Testis (tissue), 5 donors: ENCODE data around the gene AAR2. TPM values are rescaled to one million over a fixed set of nuclear protein-coding genes. Genes with fewer than 3 reads are reported as not detected.

Experiments used
- DNase-seq: peaks from one replicate; pipeline ENCODE4 v3.0.0-alpha.2; 2019
- H3K27ac ChIP-seq, 2 donors: fragments of 200-600 bp; sonication (generic); one replicate each; pipeline ENCODE4 v1.5.1; 2019
- H3K27me3 ChIP-seq: fragments of 200-600 bp; sonication (generic); one replicate; pipeline ENCODE4 v1.5.1; 2019
- H3K36me3 ChIP-seq: fragments of 200-600 bp; sonication (generic); one replicate; pipeline ENCODE4 v1.5.1; 2017; ENCODE audit warnings: low read depth; ENCODE audit errors: missing control alignments
- H3K4me1 ChIP-seq: fragments of 200-600 bp; sonication (generic); one replicate; pipeline ENCODE4 v1.5.1; 2019
- H3K4me3 ChIP-seq, 2 donors: fragments of 200-600 bp; sonication (generic); one replicate each; pipeline ENCODE4 v1.5.1; 2017 to 2019
- H3K9me3 ChIP-seq: fragments of 200-600 bp; sonication (generic); one replicate; pipeline ENCODE4 v1.5.1; 2017
- POLR2A ChIP-seq: fragments of 450-650 bp; IDR thresholded peaks from one replicate; pipeline ENCODE4 v1.6.1; 2017; ENCODE audit warnings: antibody characterized with exemption, mild to moderate bottlenecking, moderate library complexity
- WGBS, 2 donors: methylation state at CpG; one replicate each; pipeline ENCODE4 v1.1.5; 2018; 5-methylcytosine and 5-hydroxymethylcytosine counted together
- intact Hi-C: fragments of 100-400 bp; cut with DNase I; formaldehyde crosslinking; loops from one replicate; pipeline ENCODE4 v1.15.1; 2023; ENCODE audit warnings: low total_unique reads
- long read RNA-seq, 2 donors: transcript quantifications; one replicate each; lab custom pipeline, GENCODE V29; 2026
- polyA plus RNA-seq: library from polyadenylated mRNA; stranded (reverse); fragments of 350-450 nt; fragmentation: Illumina TruSeq; extraction: RNeasy Lipid Tissue Mini Kit (QIAGEN cat#74804); gene quantifications from one replicate; pipeline ENCODE4 v1.2.3, GENCODE V29; 2014; ENCODE audit warnings: low read depth, low replicate concordance; ENCODE audit not compliant: insufficient read depth
- total RNA-seq, 2 donors: library from RNA; depleted of rRNA; stranded (reverse); fragments of >200 nt; gene quantifications; one replicate each; pipeline ENCODE4 v1.2.3, GENCODE V29; 2016
- TF ChIP-seq, protein P1 (sequence below), 3 experiments: fragments of 450-650 bp in 2 of 3; fragments of 200-600 bp in 1 of 3; sonication (generic) in 1 of 3; IDR thresholded peaks; one replicate each; pipeline ENCODE4 v1.5.1; 2016 to 2019; ENCODE audit warnings: antibody characterized with exemption in 3 of 3, mild to moderate bottlenecking in 2 of 3, moderate library complexity in 1 of 3

The AAR2 gene, protein sequence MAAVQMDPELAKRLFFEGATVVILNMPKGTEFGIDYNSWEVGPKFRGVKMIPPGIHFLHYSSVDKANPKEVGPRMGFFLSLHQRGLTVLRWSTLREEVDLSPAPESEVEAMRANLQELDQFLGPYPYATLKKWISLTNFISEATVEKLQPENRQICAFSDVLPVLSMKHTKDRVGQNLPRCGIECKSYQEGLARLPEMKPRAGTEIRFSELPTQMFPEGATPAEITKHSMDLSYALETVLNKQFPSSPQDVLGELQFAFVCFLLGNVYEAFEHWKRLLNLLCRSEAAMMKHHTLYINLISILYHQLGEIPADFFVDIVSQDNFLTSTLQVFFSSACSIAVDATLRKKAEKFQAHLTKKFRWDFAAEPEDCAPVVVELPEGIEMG
- total RNA-seq (10 to 100 TPM; 38.7 TPM), polyA plus RNA-seq (47.0 TPM)
- long read RNA-seq, donor 1, transcript AAR2-201 (4 exons, 2,430 nt): major isoform, 18 of 30 reads
- long read RNA-seq, donor 1, partial matches to known transcripts: 11 of 30 reads
- long read RNA-seq, donor 1, other reads (novel, unspliced or antisense): 0 of 30 reads
- long read RNA-seq, donor 2, transcript AAR2-201 (4 exons, 2,430 nt): major isoform, 15 of 15 reads
- long read RNA-seq, donor 2, partial matches to known transcripts: 0 of 15 reads
- long read RNA-seq, donor 2, other reads (novel, unspliced or antisense): 0 of 15 reads

DNA sequence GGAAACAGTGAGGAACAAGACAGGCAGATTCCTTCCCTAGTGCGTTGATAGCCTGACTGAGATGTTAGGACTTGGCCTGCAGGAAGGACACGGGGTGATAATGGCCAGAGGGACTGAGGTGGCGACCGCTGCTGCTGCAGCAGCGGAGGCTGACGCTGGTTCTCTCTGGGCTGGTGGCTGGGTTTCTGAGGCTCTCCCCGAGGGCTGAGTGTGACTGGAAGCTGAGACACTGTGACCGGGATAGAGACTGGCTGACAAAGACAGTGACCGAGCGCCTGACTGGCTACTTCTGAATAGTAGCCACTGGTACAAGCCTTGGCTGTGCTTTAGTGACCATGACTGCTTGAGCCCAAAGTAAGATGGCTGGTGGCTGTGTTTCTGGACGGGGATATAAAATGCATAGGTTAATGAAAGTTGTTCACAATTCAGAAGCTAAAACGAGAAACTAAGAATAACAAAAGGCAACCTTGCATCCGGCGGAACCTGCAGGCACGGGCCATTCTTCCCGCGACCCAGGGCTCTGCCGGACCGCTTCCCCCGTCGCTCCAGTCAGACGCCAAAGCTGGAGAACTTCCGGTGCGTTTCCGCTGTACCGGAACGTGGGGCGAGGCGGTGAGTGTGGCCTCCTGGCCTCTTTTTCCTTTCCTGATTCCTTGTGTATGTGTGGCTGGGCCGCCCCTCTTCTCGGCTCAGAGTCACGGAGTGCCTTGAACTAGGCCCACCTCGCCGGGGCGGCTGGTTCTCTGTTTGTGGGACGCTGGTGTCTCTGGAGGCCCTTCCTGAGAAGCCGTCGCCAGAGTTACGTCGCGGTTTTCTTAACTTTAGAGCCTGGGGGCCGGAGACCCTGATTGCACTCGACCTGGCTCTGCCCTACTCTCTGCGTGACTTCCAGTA is at the start of gene AAR2:
AAR2 (plus strand) TSS at position 587 of the 894 bp plus-strand sequence. CDS start 3,391 bp downstream, outside the sequence.
- no peak for TF ChIP-seq POLR2A
- TF ChIP-seq, protein P1, sequence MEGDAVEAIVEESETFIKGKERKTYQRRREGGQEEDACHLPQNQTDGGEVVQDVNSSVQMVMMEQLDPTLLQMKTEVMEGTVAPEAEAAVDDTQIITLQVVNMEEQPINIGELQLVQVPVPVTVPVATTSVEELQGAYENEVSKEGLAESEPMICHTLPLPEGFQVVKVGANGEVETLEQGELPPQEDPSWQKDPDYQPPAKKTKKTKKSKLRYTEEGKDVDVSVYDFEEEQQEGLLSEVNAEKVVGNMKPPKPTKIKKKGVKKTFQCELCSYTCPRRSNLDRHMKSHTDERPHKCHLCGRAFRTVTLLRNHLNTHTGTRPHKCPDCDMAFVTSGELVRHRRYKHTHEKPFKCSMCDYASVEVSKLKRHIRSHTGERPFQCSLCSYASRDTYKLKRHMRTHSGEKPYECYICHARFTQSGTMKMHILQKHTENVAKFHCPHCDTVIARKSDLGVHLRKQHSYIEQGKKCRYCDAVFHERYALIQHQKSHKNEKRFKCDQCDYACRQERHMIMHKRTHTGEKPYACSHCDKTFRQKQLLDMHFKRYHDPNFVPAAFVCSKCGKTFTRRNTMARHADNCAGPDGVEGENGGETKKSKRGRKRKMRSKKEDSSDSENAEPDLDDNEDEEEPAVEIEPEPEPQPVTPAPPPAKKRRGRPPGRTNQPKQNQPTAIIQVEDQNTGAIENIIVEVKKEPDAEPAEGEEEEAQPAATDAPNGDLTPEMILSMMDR (IDR thresholded peaks at IDR 0.05): no peak
- H3K4me3 ChIP-seq: peak within 1 kb of the TSS; percentile 80 to 89
- intact Hi-C loops: no loop called here
- DNase-seq: peak; percentile 82
- H3K27ac ChIP-seq: peak within 1 kb of the TSS; percentile 8 to 79
- 5 to 11% methylated on average over 31 to 44 of the region's 44 CpGs for WGBS, 2 donors
- H3K27me3 ChIP-seq: no peaks in the 10 kb centered on the region
- peaks cover 15% of the 10 kb centered on the region for H3K4me1 ChIP-seq
- H3K36me3 ChIP-seq: no peaks in the 10 kb centered on the region
- H3K9me3 ChIP-seq: no peaks in the 10 kb centered on the region

DNA sequence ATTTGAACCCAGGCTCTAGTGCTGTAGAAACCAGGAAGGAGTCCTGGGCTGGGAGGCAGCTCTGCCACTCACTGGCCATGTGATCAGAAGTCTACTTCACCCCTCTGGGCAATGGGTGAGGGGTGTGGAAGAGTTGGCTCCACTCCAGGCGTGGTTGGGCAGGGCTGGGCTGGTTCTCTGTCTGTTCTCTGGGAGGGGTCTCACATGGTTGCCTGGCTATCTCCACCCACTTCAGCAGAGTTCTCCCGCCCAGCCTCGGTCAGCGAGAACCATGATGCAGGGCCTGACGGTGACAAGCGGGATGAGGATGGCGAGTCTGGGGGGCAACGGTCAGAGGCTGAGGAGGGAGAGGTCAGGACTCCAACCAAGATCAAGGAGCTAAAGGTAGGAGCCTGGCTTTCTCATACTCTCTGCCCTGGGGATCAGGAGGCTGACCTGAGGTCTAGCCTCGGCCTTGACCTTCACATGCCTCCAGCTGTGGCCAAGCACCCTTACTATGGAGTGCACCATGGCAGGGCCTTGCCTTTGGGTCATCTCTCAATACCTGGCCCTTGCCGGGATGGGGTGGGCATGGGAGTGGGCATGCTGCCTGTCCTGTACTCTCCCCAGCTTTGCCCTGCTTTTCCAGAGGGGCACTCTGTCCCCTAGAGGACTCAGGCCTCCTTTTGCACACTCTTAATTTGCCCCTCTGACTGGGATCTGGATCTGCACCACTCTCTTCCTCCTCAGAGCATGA is 42.1 kb upstream of the AAR2 start:
- H3K27me3 ChIP-seq: no peaks in the 10 kb centered on the region
- no peak for TF ChIP-seq POLR2A
- TF ChIP-seq, protein P1 (IDR thresholded peaks at IDR 0.05): no peak
- DNase-seq: no peak
- no peak overlapping the region for H3K4me3 ChIP-seq
- peaks cover 5% of the 10 kb centered on the region for H3K4me1 ChIP-seq
- H3K27ac ChIP-seq: no peak overlapping the region
- no peaks in the 10 kb centered on the region for H3K36me3 ChIP-seq
- no peaks in the 10 kb centered on the region for H3K9me3 ChIP-seq
- intact Hi-C loops: no loop called here
- WGBS, 2 donors: 88 to 93% methylated on average over 9 to 10 of the region's 10 CpGs

DNA sequence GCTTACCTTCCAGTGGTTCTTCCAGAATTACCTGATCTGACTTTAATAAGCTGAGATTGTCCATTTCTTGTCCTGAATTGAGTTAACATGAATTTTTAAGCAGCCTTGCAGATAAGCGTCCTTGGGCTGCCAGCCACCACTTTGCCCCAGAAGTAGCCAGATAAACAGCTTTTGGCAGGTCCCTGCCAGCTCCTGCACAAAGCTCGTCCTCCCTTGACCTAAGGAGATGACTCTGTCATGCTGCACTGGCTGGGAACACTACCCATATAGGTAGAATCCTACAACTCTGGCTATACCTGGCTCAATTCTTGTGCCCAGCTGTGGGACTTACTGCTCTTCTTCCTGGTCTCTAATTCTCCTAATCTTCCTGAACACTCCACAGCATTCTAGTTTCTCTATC is 39.6 kb upstream of the AAR2 start:
- peak; percentile 51 for DNase-seq
- peaks cover 5% of the 10 kb centered on the region for H3K4me1 ChIP-seq
- intact Hi-C loops: no loop called here
- H3K36me3 ChIP-seq: no peaks in the 10 kb centered on the region
- H3K9me3 ChIP-seq: no peaks in the 10 kb centered on the region
- no peak for TF ChIP-seq POLR2A
- TF ChIP-seq, protein P1 (IDR thresholded peaks at IDR 0.05): no peak
- H3K4me3 ChIP-seq: no peak overlapping the region
- no peaks in the 10 kb centered on the region for H3K27me3 ChIP-seq
- 50 to 75% methylated on average over 2 of the region's 2 CpGs for WGBS, 2 donors
- no peak overlapping the region for H3K27ac ChIP-seq

DNA sequence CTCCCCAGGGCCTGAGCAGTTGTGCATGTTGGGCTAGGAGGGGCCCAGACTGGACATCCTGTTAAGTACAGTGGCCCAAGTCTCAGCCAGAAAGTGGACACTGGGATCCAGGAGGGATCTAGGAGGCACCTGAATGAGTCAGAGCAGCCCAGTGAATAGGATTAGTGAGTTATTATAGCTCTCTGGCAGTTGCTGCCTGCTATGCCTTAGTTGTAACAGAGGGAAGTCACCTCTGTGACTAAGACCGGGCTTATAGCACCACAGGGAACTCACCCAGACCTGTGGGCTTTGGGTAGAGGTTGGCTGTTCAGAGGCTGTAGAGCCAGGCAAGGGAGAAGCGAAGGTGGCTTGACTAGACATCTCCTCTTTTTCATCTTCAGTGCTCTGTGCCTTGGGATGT is 39.0 kb upstream of the AAR2 start:
- no peaks in the 10 kb centered on the region for H3K9me3 ChIP-seq
- no peaks in the 10 kb centered on the region for H3K36me3 ChIP-seq
- no peaks in the 10 kb centered on the region for H3K27me3 ChIP-seq
- peaks cover 5% of the 10 kb centered on the region for H3K4me1 ChIP-seq
- no peak for DNase-seq
- TF ChIP-seq POLR2A: no peak
- TF ChIP-seq, protein P1 (IDR thresholded peaks at IDR 0.05): no peak
- intact Hi-C loops: no loop called here
- no peak overlapping the region for H3K27ac ChIP-seq
- no peak overlapping the region for H3K4me3 ChIP-seq
- WGBS, 2 donors: 92% methylated on average over 2 of the region's 2 CpGs; no CpG with 5 or more reads in 1 of the 2 donors
